ENCODE measurements around the gene EPB41L4A.
A peak's percentile ranks its signal among the peaks of the same experiment; 100 is the strongest.

EPB41L4A gene

DNA sequence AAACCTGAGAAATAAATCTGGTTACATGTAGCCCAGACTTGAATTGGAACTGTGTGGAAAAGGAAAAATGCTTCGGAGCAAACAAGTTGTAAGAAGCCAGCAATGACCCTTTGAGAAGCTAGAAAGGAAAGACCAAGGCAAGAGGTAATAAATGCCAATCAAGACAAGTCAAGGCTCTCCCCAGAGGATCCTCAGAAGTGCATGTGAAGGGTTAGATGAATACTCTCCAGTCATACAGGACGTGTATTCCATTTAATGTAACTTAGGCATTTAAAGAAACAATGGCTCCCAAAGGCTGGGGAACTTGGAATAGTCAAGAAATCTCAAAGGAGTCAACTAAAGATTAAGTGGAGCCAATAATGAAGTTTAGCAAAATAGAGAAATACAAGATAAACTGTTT, 36.2 kb downstream of the EPB41L4A start:
- no peak overlapping the region for H4K8ac ChIP-seq (ENCODE audit: low read length)
- no peak overlapping the region for H2AFZ ChIP-seq (ENCODE audit: low read depth, low read length)
- no peak overlapping the region for H3K4me2 ChIP-seq (ENCODE audit: low read length, poor library complexity, severe bottlenecking)
- no peak overlapping the region for H4K91ac ChIP-seq (ENCODE audit: low read length)
- no peak overlapping the region for H2AK5ac ChIP-seq (ENCODE audit: low read length, severe bottlenecking)
- no peak overlapping the region for H2BK5ac ChIP-seq (ENCODE audit: low read depth, low read length, poor library complexity, severe bottlenecking)
- no peak overlapping the region for H2BK15ac ChIP-seq (ENCODE audit: low read depth, poor library complexity, severe bottlenecking)
- H3K9ac ChIP-seq (ENCODE audit: low read length): no peak overlapping the region
- H3K9me3 ChIP-seq (ENCODE audit: control insufficient read depth, low read length): no peaks in the 10 kb centered on the region
- H3K4ac ChIP-seq (ENCODE audit: low read depth in 1 of 2, low read length in 2 of 2): no peak overlapping the region
- WGBS: 79% methylated on average over 1 of the region's 2 CpGs
- no peaks in the 10 kb centered on the region for H3K27me3 ChIP-seq (ENCODE audit: control insufficient read depth in 1 of 2, insufficient read depth in 1 of 2, low read length in 2 of 2)
- H3K27ac ChIP-seq (ENCODE audit: low read length, poor library complexity, severe bottlenecking): no peak overlapping the region
- no peak overlapping the region for H3K23ac ChIP-seq (ENCODE audit: low read length in 2 of 2)
- H3K4me1 ChIP-seq (ENCODE audit: control insufficient read depth, insufficient read depth, low read depth, low read length): no peaks in the 10 kb centered on the region
- H3K4me3 ChIP-seq (ENCODE audit: insufficient read depth in 1 of 2, low read depth in 1 of 2, low read length in 2 of 2): no peak overlapping the region
- no peak overlapping the region for H3K14ac ChIP-seq (ENCODE audit: low read length in 2 of 2)
- no peak overlapping the region for H2BK120ac ChIP-seq (ENCODE audit: low read depth, low read length)
- peaks cover 2% of the 10 kb centered on the region for H3K79me1 ChIP-seq (replicated peaks; ENCODE audit: low read length, poor library complexity, severe bottlenecking)
- H2BK12ac ChIP-seq (ENCODE audit: low read length in 2 of 2): no peak overlapping the region
- H3K36me3 ChIP-seq (ENCODE audit: control insufficient read depth in 1 of 2, insufficient read depth in 2 of 2, low read depth in 1 of 2, low read length in 2 of 2): no peaks in the 10 kb centered on the region
- DNase-seq: no peak
- no peak overlapping the region for H3K18ac ChIP-seq (ENCODE audit: low read depth in 1 of 2, low read length in 2 of 2)

DNA sequence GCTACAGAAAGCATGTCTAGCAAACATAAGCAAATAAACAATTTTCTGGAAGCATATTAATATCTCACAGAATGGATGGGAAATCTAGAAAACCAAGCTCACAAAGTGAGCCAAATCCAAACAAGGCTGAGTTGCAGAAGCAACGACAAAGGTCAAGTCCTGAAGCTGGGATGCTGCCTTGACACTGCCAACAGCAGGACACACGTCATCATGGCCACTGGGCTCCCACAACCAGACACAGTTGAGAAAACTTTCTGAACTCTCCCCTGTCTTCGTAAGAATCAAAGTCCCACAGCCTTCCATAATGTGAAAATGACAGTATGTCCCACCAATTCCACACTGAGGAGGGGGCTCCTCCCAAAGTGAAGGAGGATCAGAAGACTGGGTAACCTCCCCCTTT, 37.6 kb downstream of the EPB41L4A start:
- H3K4me3 ChIP-seq (ENCODE audit: insufficient read depth in 1 of 2, low read depth in 1 of 2, low read length in 2 of 2): no peak overlapping the region
- DNase-seq: no peak
- no peak overlapping the region for H3K27ac ChIP-seq (ENCODE audit: low read length, poor library complexity, severe bottlenecking)
- no peak overlapping the region for H3K14ac ChIP-seq (ENCODE audit: low read length in 2 of 2)
- H3K36me3 ChIP-seq (ENCODE audit: control insufficient read depth in 1 of 2, insufficient read depth in 2 of 2, low read depth in 1 of 2, low read length in 2 of 2): no peaks in the 10 kb centered on the region
- H3K23ac ChIP-seq (ENCODE audit: low read length in 2 of 2): no peak overlapping the region
- H2BK120ac ChIP-seq (ENCODE audit: low read depth, low read length): no peak overlapping the region
- no peaks in the 10 kb centered on the region for H3K9me3 ChIP-seq (ENCODE audit: control insufficient read depth, low read length)
- no peak overlapping the region for H3K4me2 ChIP-seq (ENCODE audit: low read length, poor library complexity, severe bottlenecking)
- H4K91ac ChIP-seq (ENCODE audit: low read length): no peak overlapping the region
- H4K8ac ChIP-seq (ENCODE audit: low read length): no peak overlapping the region
- peaks cover 2% of the 10 kb centered on the region for H3K79me1 ChIP-seq (replicated peaks; ENCODE audit: low read length, poor library complexity, severe bottlenecking)
- no peak overlapping the region for H2BK15ac ChIP-seq (ENCODE audit: low read depth, poor library complexity, severe bottlenecking)
- no peak overlapping the region for H3K18ac ChIP-seq (ENCODE audit: low read depth in 1 of 2, low read length in 2 of 2)
- no peak overlapping the region for H2BK5ac ChIP-seq (ENCODE audit: low read depth, low read length, poor library complexity, severe bottlenecking)
- H2AFZ ChIP-seq (ENCODE audit: low read depth, low read length): no peak overlapping the region
- no peak overlapping the region for H3K9ac ChIP-seq (ENCODE audit: low read length)
- no peak overlapping the region for H2BK12ac ChIP-seq (ENCODE audit: low read length in 2 of 2)
- WGBS: 81% methylated on average over 3 of the region's 3 CpGs
- no peak overlapping the region for H3K4ac ChIP-seq (ENCODE audit: low read depth in 1 of 2, low read length in 2 of 2)
- no peak overlapping the region for H2AK5ac ChIP-seq (ENCODE audit: low read length, severe bottlenecking)
- H3K27me3 ChIP-seq (ENCODE audit: control insufficient read depth in 1 of 2, insufficient read depth in 1 of 2, low read length in 2 of 2): no peaks in the 10 kb centered on the region
- no peaks in the 10 kb centered on the region for H3K4me1 ChIP-seq (ENCODE audit: control insufficient read depth, insufficient read depth, low read depth, low read length)

DNA sequence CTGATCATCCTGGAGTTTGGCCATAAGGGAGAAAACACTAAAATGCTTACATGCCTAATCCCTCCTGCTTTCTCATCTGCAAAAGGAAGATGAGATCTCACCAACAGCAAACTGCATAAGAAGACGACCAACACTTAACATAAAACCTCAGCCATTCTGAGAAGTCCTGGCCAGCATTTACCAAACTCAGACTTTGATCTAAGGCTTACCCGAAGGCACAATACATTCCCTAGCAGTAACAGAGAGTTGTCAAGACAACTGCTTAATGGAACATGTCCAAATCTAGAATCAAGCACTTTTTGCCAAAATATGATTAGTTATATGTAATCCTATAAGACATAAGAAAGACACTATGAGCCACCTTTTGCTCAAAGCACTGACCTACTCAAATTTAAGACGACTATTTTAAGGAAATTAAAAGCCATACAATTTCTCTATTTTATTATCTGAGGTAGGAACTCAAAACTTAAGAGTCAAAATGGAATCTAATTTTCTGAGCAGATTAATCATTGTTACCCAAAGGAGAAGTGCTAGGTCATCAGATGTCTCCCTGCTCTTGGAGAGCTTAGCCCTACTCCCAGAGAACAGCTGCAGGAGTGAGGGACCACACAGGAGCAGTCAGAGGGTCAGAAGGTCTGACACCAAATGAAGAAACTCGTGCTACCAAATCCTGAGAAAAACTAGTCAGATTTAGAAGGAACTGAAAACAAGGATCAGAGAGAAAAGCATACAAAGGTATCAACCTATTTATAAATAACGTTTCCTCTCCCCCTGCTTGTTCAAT, 39.3 kb downstream of the EPB41L4A start:
- Histone ChIP-seq H4K91ac (ENCODE audit: low read length) (no peak overlapping the region), H3K4me2 (ENCODE audit: low read length, poor library complexity, severe bottlenecking) (no peak overlapping the region), H3K27ac (ENCODE audit: low read length, poor library complexity, severe bottlenecking) (no peak overlapping the region), H2BK5ac (ENCODE audit: low read depth, low read length, poor library complexity, severe bottlenecking) (no peak overlapping the region), H3K79me1 (replicated peaks; ENCODE audit: low read length, poor library complexity, severe bottlenecking) (peaks cover 2% of the 10 kb centered on the region), H3K14ac (ENCODE audit: low read length in 2 of 2) (no peak overlapping the region), H3K9ac (ENCODE audit: low read length) (peak overlapping the region; percentile 9), H2BK12ac (ENCODE audit: low read length in 2 of 2) (no peak overlapping the region), H3K27me3 (ENCODE audit: control insufficient read depth in 1 of 2, insufficient read depth in 1 of 2, low read length in 2 of 2) (no peaks in the 10 kb centered on the region), H4K8ac (ENCODE audit: low read length) (no peak overlapping the region), H3K4me1 (ENCODE audit: control insufficient read depth, insufficient read depth, low read depth, low read length) (no peaks in the 10 kb centered on the region), H3K18ac (ENCODE audit: low read depth in 1 of 2, low read length in 2 of 2) (no peak overlapping the region), H2AFZ (ENCODE audit: low read depth, low read length) (no peak overlapping the region), H2BK15ac (ENCODE audit: low read depth, poor library complexity, severe bottlenecking) (no peak overlapping the region), H2BK120ac (ENCODE audit: low read depth, low read length) (no peak overlapping the region), H3K4me3 (ENCODE audit: insufficient read depth in 1 of 2, low read depth in 1 of 2, low read length in 2 of 2) (no peak overlapping the region), H3K9me3 (ENCODE audit: control insufficient read depth, low read length) (no peaks in the 10 kb centered on the region), H3K23ac (ENCODE audit: low read length in 2 of 2) (no peak overlapping the region), H3K36me3 (ENCODE audit: control insufficient read depth in 1 of 2, insufficient read depth in 2 of 2, low read depth in 1 of 2, low read length in 2 of 2) (no peaks in the 10 kb centered on the region), H2AK5ac (ENCODE audit: low read length, severe bottlenecking) (no peak overlapping the region), H3K4ac (ENCODE audit: low read depth in 1 of 2, low read length in 2 of 2) (no peak overlapping the region)
- DNase-seq: no peak
- WGBS: 58% methylated on average over 1 of the region's 5 CpGs

- Histone ChIP-seq H3K4me2 (ENCODE audit: low read length, poor library complexity, severe bottlenecking) (no peak overlapping the region), H3K27ac (ENCODE audit: low read length, poor library complexity, severe bottlenecking) (no peak overlapping the region), H3K14ac (ENCODE audit: low read length in 2 of 2) (no peak overlapping the region), H2BK120ac (ENCODE audit: low read depth, low read length) (no peak overlapping the region), H3K4me1 (ENCODE audit: control insufficient read depth, insufficient read depth, low read depth, low read length) (no peaks in the 10 kb centered on the region), H4K91ac (ENCODE audit: low read length) (no peak overlapping the region), H3K23ac (ENCODE audit: low read length in 2 of 2) (no peak overlapping the region), H3K27me3 (ENCODE audit: control insufficient read depth in 1 of 2, insufficient read depth in 1 of 2, low read length in 2 of 2) (no peaks in the 10 kb centered on the region), H3K9me3 (ENCODE audit: control insufficient read depth, low read length) (no peaks in the 10 kb centered on the region), H3K4me3 (ENCODE audit: insufficient read depth in 1 of 2, low read depth in 1 of 2, low read length in 2 of 2) (no peak overlapping the region), H3K79me1 (replicated peaks; ENCODE audit: low read length, poor library complexity, severe bottlenecking) (peaks cover 2% of the 10 kb centered on the region), H3K18ac (ENCODE audit: low read depth in 1 of 2, low read length in 2 of 2) (no peak overlapping the region), H4K8ac (ENCODE audit: low read length) (no peak overlapping the region), H3K4ac (ENCODE audit: low read depth in 1 of 2, low read length in 2 of 2) (no peak overlapping the region), H3K9ac (ENCODE audit: low read length) (no peak overlapping the region), H2BK12ac (ENCODE audit: low read length in 2 of 2) (no peak overlapping the region), H2BK15ac (ENCODE audit: low read depth, poor library complexity, severe bottlenecking) (no peak overlapping the region), H3K36me3 (ENCODE audit: control insufficient read depth in 1 of 2, insufficient read depth in 2 of 2, low read depth in 1 of 2, low read length in 2 of 2) (no peaks in the 10 kb centered on the region), H2AFZ (ENCODE audit: low read depth, low read length) (no peak overlapping the region), H2BK5ac (ENCODE audit: low read depth, low read length, poor library complexity, severe bottlenecking) (no peak overlapping the region), H2AK5ac (ENCODE audit: low read length, severe bottlenecking) (no peak overlapping the region)
- no peak for DNase-seq
- WGBS: 78% methylated on average over 4 of the region's 4 CpGs
Observed at GRCh38 chr5:112374818-112375217, 44.3 kb downstream of the EPB41L4A start.

All from mesenchymal stem cell (in vitro differentiated cells and primary cell).